RPMI7951 (cell line): Measurements from ENCODE around the gene CDS2. TPM values are rescaled to one million over a fixed set of nuclear protein-coding genes. Genes with fewer than 3 reads are reported as not detected.
A peak's percentile ranks its signal among the peaks of the same experiment; 100 is the strongest.

Experiments
- DNase-seq: peaks from one replicate; pipeline ENCODE4 v3.0.0-alpha.2; 2012; ENCODE audit warnings: low read depth
- total RNA-seq: library from RNA; depleted of rRNA; stranded (reverse); fragments of >200 nt; shearing (Covaris generic); gene quantifications from 2 replicates; pipeline ENCODE4 v1.2.3, GENCODE V29; 2014

Gene CDS2
- total RNA-seq, 1 experiment from 2014 or later, result 29.2 TPM

DNA sequence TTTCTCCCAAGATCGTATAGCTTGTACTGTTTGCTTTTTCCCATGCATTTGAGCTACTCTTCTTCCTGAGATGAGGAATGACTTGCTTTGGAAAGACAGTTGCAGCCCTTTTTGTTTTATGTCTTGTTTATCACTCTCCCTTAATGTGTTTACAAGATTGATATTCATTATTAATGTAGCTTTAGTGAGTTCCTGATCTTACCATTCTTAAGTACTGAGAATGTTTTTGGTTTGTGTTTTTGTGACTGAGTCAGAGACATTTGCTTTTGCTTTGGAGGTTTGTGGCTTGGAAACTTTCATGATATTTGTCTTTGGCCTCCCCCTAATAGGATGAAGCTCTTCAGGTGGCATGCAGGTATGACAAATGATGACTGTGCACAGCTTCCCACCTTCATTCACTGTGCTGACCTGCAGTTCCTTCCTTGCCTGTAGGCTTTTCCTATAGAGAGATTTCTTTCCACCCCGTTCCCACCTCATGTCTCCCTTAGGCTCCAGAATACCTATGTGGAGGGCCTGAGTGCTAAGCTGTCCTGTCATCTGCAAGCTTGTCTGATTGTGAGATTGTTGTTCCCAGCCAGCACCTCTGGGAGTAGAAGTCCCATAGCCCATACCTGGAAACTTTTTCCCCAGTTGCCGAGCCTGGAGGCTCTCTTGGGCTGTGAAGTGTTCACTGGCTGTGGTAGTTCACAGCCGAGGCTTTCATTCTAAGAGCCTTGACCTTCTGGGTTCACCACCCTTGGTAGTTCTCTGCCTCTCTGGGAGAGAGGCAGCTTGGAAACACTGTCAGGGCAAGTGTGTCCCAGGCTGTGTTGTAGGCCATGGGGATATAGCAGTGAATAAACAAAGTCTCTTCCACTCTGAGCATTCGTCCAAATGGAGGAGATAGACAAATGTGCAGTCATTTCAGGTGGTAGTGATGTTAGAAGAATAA lies 27.1 kb downstream of the CDS2 start:
- no peak for DNase-seq

DNA sequence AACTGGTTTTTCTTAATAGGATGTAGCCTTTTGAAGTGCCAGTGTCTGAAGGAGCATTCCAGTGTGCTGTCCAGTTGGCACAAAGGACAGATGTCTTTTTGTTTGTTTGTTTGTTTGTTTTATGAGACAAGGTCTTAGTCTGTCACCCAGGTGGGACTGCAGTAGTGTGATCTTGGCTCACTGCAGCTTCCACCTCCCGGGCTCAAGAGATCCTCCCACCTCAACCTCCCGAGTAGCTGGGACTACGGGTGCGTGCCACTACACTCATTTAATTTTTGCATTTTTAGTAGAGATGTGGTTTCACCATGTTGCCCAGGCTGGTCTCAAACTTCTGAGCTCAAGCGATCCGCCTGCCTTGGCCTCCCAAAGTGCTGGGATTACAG lies 27.7 kb downstream of the CDS2 start:
- no peak for DNase-seq

DNA sequence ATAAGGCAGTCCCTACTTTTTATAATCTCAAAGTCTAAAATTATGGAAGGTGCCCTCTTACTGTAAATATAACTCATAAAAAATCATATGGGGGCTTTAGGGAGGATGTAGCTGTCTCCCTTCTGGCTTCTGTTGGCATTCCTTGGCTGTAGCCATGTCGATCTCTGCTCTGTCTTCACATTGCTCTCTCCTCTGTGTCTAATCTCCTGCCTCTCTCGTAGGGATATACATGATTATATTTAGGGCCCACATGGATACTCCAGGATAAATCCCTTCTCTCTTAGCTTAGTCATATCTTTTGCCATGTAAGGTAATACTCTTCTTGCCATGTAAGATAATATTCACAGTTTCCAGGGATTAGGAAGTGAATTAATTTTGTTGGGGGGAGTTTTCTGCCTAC lies 28.6 kb downstream of the CDS2 start:
- no peak for DNase-seq

DNA sequence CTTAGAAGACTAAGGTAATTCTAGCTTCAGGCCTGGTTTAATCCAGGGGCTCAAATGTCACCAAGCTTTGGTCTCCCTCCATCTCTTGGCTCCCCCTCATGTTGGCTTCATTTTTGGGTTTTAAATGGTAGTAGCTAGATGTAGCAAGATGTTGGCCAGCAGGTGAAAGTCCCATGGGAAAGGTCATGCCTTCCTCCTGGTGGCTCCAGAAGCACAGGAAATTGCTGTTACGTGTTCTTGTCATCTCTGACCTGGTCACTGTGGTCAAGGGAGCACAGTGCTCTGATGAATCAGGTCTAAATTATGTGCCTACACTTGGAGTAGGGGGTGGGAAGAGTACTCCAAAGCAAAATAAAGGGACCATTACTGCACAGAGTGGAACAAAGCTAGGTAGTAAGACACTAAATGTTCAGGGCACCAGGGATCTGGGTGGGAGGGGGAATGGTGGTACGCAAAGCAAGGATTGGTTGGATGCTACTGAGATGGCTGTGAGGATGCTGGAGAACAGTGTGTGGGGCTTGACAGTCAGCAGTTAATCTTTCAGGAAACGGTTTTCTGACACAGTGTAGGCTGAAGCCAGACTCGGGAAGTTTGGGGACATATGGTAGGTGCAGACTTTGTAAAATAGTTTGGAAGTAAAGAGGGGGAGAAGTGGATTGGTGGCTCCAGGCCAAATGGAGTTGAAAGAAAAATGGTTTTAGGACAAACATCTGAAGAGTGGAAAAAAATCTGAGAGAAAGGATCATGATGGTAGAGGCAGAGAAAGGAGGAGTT lies 30.1 kb downstream of the CDS2 start:
- DNase-seq, result peak; percentile 87

DNA sequence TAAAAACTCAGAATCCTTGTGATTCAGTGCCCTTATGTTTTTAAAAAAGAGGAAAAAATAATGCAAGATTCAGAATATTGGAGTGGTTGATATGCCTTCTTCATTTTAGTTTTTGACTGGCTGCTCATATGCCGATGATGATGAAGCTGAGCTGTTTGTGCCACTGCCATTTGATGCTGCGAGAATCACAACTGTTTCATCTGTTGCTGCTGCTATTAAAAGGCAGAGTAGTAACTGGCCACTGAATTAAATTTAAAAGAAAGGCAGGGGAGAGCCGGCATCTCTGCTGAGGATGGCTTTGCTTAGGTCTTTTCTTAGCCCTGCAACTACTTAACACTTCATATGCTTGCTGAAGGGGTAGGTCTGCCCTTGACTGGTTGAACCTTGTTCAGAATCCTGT lies 33.1 kb downstream of the CDS2 start:
- DNase-seq, result no peak

DNA sequence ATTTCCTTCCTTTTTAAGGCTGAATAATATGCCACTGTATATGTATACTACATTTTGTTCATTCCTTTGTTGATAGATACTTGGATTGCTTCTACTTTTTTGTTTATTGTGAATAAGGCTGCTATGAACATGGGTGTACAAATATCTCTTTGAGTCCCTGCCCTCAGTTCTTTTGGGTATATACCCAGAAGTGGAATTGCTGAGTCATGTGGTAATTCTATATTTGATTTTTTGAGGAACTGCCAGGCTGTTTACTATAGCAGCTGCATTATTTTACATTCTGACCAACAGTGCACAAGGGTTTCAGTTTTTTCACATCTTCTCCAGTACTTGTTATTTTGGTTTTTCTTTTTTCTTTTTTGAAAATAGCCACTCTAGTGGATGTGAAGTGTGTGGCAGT lies 34.1 kb downstream of the CDS2 start:
- peak; percentile 17 for DNase-seq

DNA sequence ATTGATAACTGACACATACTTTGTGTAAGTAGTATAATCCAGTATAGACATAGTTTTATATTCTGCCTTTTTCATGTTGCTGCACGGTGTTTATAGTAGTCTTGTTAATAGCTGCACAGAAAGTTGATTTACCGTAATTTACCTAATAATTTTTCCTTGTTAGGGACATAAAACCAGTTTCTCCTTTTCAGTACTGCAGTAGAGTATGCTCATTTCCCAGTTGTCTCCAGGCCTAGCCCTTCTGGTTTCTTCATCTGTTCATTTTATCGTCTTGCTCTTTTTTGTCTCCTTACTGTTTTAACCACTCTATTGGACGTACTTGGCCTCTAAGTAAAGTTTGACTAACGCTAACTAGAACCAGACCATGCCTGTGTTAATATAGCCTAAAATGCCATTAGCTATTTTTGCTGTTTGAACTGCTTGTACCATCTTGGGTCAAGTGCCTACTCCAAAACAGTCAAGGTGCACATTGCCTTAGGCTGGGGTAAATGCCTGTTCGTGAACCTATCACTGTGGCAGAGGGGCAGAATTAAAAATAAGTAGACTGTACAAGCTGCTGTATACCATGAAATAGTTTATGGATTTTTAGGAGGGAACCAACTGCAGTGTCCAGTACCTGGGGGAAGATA lies 34.8 kb downstream of the CDS2 start:
- no peak for DNase-seq

DNA sequence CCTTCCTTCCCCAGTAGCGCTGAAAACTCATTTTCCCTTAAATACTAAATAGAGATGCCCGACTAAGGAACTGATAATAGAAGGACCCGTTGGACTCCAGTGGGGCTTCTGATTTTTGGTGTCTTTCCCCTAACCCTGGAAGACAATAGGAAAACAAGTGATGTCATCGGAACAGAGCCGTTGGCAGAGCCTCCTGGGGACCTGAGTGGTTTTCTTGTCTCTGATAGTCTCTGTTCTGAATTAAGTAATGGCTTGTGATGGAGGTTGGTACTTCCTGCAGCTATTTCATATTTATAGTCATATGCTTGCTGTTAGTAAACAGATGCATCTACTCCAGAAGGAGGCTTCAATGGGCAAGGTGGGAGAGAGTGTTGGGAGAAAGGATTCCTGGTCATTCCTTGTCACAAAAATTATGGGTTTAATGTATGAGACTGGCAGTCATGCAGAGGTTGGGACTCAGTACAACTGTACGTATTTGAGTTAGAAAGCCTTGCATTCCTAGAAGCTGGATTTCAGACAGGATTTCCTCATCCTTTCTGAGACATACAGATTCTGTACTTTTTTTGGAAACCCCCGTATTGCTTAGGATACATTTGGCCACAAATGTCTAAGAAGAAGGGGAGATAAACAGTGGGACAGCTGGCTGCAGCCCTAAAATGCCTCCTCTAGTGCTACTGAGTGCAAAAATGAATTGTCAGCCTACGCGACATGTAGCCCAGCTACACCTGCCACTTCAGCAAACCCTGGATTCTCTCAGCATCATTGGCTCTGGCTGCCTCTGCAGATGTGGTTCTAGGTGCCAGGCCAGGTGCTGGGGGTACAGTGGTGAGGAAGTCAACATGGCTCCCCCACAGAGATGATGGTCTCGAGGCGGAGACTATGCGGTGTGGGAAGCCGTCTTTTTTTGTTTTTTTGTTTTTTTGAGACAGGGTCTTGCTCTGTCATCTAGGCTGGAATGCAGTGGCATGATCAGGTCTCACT lies 38.1 kb downstream of the CDS2 start:
- DNase-seq, result no peak

DNA sequence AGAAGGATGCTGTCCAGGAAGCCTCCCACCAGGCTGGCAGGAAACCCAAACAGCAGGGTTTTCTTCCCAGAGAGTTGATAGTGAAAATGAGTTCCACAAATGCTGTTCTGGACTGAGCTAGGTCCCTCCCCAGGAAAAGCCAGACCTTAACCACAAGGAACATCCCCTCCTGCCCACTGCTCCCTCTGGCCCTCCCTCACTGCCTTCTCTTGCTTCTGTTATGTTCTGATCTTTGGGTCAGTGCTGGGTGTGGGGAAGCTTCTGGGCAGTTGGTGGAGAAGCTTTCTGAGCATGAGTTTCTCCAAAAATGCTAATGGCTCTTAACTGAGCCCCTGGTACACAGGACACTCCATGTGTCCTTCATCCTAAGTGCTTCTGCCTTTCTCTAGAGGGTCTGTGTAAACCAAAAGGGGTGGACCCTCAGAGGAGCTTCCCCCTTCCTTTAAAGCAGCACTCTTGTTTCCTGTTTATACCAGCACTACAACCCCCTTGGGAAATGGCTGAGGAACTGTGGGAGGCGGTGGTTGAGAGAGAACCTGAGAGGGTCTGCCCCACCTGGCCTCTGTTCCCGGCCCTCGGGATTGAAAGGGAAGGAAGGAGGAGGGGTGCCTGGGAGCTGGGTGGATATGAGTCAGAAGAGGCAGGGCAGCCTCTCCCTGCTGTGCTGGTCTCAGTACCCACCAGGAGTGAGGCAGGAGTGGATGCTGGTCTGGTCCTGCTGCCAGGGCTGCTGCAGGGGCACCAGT lies 42.0 kb downstream of the CDS2 start:
- peak; percentile 41 for DNase-seq

DNA sequence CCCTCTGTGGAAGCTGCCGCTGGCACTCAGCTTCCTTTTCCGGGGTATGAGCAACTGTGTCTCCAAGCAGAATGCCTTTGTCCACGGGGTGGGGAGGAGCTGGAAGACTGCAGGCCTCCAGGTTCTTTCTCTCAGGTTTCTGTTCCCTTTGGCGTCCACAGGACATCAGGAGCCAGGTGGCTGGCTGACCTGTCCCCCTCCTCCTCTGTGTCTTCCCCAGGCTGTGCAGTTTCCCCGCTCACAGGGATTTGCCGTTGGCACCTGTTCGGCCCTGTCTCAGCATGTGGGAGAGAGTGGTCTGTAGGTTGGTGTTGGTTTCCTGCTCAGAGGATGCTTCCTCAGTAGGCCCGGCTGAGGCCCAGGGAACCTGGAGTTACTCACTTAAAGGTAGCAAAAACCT lies 43.5 kb downstream of the CDS2 start:
- DNase-seq, result no peak

DNA sequence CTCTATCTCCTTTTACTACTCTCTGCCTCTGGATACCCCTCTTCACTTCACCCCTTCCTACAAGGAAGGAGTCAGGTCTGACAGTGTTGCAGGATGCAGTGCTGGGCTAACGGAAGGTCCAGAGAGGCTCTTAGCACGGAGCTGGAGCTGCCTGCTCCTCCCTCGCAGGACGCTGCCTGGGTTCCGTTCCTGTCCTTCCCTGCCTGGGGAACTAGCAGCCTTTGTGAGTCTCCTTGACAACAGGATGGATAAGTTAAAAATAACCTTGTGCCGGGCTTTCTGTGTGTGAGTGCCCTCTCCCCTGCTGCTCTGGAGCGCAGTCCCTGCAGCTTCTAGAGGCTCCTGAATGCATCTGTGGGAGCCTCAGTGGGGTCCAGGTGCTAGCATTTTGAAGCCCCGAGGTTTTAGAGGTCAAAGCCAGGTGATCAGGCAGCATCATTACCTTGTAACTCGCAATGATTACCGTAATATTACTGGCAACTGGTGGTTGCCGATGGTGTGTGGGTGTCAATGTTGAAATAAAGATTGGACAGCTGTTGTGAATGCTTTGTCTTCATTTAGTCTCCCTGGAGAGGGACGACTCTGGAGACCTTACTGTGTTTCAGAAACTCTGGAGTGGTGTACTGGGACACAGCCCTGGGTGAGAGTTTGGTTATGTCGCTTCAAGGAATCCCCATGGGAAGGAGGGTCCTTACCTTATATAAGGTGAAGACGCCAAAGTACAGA lies 44.4 kb downstream of the CDS2 start:
- no peak for DNase-seq

DNA sequence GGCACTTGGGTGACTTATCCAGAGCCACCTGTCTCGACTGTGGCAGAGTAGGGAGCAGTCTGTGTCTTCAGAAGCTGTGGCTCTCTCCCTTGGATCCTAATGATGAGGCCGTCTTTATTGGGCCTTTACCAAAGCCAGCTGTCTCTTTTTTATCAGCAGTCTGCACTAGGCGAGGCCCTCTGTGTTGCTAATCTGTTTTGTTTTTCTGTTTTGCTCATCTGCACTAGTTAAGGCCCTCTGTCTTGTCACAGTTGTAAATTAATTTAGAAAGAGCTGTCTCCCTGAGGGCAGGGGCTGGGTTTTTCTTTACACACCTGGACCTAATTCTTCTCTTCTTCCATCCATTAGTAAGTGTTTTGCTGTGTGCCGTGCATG lies 45.0 kb downstream of the CDS2 start:
- DNase-seq, result no peak

DNA sequence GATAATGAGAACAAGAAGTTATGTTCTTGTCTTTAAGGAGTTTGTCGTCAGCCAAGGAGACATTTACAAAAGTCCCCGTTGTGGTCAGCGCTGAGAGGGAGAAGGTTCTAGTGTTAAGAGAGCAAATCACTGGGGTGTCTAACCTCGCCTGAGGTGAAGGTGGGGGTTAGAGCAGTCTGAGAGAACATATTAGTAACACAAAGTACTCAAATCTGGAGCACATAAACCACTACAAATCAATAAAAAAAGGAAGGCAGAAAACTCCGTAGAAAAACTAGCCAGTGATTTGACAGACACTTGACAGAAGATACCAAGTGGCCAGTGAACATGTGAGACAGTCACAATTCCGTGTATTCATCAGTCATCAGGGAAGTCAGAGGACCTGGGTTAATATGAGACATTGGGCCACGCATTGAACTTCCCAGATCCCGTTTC lies 45.4 kb downstream of the CDS2 start:
- DNase-seq, result no peak

DNA sequence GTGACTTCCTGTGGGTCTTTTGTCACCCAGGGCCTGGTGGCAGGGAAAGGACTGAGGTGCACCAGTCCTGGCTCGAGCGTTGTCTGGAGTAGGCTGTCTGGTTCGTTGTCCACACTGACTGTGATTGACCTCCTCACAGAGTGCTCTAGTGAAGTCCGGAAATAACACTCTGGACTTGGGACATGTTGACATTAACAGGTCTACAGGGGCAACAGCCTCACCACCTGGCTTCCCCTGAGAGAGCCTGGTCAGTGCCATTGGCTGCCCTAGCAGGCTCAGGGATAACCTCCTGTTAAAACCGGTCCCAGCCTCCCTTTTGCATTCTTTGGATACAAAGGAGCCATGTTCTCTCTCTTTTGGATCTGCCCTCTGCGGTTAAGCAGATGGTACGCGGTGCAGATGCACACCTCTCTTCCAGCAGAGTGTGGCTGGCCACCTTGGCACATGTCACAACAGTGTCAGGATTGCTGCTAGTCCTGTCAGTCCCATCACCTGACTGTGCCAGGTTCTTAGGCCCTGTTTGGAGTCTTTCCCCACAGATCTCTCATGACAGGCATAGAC lies 46.2 kb downstream of the CDS2 start:
- no peak for DNase-seq

DNA sequence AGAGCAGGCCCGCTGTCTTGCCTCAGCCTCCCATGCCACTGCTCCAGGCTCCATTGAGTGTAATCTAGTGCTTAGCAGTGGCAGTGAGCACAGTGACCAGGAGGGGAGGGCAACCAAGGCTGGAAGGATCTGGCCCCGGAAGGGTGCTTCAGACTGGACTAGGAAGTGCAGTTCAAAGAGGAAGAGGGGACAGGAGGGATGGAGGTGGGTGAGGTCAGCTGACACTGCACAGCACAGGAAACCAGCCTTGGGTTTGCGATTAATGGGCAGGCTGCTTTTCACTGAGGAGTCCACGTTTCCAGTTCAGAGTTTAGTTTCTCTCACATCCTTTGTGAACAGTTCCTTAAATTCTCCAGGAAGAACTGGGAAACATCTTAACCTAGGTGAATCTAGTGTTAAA lies 46.9 kb downstream of the CDS2 start:
- no peak for DNase-seq

DNA sequence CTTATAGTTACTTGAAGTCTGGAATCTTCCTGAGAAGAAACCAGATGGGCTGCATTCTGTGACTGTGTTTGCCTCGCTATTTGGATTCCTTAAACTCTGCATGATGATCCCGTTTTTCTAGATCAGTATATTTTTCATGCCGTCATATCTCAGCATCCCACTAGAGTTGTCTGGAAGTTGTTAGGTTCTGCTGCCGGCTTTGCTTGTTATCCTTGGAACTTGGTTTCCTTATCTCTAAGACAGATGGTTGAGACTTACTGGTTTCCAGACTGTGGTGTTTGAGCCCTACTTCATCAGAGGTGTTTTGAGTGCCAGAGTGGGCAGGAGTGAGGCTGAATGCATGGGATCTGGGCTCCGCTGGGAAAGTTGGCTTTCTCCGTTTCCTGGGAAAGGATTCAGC lies 50.3 kb downstream of the CDS2 start:
- DNase-seq, result no peak

DNA sequence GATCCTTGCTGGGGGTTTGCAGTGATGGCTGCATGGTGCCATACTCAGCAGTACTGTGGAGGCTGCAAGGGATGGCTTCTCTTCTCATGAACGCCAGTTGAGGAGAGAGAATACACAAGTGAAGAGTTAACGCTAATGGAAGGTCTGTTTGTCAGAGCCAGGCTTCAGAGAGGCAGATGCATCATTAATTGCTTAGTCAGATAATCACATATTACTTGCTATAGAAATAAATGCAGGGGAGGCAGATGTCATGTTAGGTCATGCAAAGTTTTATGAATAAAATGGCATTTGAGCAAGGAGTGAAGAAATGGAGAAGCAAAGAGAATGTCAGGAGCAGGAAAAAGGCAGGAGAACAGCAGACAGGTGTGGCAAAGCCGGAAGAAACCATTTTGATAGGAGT lies 51.2 kb downstream of the CDS2 start:
- no peak for DNase-seq

DNA sequence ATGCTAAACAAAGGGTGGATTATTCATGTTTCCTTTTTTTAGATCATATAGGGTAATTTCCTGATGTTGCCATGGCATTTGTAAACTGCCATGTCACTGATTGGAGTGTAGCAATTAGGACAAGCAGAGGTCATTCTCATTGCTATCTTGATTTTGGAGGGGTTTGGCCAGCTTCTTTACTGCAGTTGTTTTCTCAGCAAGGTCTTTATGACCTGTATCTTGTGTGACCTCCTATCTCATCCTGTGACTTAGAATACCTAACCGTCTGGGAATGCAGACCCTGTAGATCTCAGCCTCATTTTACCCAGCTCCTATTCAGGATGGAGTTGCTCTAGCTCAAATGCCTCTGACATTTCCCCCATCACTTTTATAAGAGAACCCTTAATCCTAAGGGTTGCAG lies 53.6 kb downstream of the CDS2 start:
- DNase-seq, result no peak

DNA sequence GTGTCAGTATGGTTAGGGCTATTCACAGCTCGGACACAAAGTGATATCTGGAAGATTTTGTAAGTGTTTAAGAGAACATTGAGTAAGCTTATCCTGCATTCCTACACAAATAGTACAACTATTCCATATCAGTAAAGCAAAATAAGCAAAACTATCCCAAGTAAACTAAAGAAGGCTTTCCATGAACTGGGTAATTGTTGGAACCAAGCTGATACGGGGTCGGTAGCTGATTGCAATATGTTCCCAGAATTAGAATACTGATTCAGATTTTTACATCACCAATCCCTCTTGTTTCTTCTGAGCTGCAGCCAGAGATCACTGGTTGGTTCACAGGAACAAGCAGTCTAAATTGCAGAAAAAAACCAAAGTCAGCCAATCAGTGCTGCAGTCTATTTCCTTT lies 54.1 kb downstream of the CDS2 start:
- DNase-seq, result no peak

DNA sequence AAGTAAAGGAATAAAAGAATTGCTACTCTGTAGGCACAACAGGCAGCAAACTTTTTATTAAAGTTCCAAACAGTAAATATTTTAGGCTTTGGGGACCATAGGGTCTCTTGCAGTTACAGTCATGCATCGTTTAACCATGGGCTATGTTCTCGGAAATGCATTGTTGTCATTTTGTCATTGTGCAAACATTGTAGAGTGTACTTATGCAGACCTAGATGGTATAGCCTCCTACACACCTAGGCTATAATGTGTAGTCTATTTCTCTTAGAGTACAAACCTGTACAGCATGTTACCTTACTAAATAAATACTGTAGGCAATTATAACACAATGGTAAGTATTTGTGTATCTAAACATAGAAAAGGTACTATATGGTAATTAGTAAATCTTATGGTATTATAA lies 54.7 kb downstream of the CDS2 start:
- DNase-seq, result no peak
